Measurements from ENCODE around the gene XCL2.

DNA sequence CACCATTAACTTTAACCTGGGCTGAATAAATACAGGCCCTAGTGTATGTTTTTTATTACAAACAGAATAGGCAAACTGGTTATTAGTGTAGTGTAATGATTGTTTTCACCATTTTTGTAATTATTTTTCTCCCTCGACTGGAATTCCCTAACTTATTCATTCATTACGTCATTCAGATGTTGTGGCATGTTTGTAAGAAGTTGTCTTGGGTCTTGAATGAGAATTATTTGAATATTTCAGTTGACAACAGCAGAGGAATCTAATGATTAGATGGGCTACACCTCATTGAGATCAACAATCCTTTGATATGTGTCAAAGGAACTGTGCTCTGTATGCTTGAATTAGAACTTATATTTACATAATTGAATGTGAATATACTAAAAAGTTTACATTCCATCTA lies 45.4 kb upstream of the XCL2 start:
- TF ChIP-seq, protein P1, sequence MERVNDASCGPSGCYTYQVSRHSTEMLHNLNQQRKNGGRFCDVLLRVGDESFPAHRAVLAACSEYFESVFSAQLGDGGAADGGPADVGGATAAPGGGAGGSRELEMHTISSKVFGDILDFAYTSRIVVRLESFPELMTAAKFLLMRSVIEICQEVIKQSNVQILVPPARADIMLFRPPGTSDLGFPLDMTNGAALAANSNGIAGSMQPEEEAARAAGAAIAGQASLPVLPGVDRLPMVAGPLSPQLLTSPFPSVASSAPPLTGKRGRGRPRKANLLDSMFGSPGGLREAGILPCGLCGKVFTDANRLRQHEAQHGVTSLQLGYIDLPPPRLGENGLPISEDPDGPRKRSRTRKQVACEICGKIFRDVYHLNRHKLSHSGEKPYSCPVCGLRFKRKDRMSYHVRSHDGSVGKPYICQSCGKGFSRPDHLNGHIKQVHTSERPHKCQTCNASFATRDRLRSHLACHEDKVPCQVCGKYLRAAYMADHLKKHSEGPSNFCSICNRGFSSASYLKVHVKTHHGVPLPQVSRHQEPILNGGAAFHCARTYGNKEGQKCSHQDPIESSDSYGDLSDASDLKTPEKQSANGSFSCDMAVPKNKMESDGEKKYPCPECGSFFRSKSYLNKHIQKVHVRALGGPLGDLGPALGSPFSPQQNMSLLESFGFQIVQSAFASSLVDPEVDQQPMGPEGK (CRISPR knock-in tag; IDR thresholded peaks at IDR 0.05; ENCODE audit: borderline replicate concordance) = no peak
- TF ChIP-seq ZFP30 (CRISPR knock-in tag; IDR thresholded peaks at IDR 0.05) = no peak

Data from SK-N-SH treated with all-trans-retinoic acid at 6 μM for 48 hours (cell line).